ENCODE measurements around the gene TRIP12.

Gene TRIP12

DNA sequence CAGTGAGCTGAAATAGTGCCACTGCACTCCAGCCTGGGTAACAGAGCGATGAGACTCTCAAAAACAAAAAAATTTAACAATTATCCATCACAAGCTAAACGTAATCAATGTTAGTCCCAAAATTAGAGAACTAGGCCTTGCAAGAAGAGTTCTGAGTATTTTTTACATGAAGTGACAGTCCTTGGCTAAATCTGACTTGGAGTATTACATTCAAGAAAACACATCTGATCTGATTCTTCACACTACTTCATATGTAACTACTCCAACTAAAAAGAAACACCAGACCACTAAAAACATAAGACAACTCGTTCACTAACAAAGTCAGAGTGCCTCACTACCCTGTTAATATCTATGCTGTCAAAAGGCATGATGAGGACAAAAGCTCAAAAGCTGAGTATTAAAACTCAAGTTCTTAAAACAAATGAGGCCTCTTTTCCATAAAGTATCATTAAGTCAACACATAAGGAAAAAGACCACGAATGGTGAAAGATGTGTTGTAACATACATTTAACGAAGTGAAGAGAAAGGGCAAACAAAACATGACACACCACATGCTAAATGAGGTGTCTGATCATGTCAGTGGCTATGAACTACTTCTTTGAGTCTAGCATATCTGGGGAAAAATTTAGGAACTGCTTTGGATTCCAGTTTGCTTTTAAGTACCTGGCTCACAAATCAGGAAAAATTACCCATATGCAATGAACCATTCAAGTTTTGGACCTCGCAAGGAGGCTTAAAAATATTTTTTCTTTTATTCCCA is 42.4 kb downstream of the TRIP12 start:
- no peak for TF ChIP-seq FOXP2 (optimal IDR thresholded peaks at IDR 0.05; ENCODE audit: borderline replicate concordance, extremely low read depth, extremely low read length, insufficient read depth)
- TF ChIP-seq, protein P1, sequence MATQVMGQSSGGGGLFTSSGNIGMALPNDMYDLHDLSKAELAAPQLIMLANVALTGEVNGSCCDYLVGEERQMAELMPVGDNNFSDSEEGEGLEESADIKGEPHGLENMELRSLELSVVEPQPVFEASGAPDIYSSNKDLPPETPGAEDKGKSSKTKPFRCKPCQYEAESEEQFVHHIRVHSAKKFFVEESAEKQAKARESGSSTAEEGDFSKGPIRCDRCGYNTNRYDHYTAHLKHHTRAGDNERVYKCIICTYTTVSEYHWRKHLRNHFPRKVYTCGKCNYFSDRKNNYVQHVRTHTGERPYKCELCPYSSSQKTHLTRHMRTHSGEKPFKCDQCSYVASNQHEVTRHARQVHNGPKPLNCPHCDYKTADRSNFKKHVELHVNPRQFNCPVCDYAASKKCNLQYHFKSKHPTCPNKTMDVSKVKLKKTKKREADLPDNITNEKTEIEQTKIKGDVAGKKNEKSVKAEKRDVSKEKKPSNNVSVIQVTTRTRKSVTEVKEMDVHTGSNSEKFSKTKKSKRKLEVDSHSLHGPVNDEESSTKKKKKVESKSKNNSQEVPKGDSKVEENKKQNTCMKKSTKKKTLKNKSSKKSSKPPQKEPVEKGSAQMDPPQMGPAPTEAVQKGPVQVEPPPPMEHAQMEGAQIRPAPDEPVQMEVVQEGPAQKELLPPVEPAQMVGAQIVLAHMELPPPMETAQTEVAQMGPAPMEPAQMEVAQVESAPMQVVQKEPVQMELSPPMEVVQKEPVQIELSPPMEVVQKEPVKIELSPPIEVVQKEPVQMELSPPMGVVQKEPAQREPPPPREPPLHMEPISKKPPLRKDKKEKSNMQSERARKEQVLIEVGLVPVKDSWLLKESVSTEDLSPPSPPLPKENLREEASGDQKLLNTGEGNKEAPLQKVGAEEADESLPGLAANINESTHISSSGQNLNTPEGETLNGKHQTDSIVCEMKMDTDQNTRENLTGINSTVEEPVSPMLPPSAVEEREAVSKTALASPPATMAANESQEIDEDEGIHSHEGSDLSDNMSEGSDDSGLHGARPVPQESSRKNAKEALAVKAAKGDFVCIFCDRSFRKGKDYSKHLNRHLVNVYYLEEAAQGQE (IDR thresholded peaks at IDR 0.05; ENCODE audit: insufficient read depth in 1 of 2, low read depth in 2 of 2, low read length in 2 of 2) = no peak
- no peak for TF ChIP-seq SIN3A (IDR thresholded peaks at IDR 0.05; ENCODE audit: borderline replicate concordance, insufficient read depth, low read length)
- TF ChIP-seq TAF1 (IDR thresholded peaks at IDR 0.05; ENCODE audit: borderline replicate concordance, insufficient read depth, low read length) = no peak
- TF ChIP-seq POLR2AphosphoS5 (IDR thresholded peaks at IDR 0.05; ENCODE audit: low read depth, low read length) = no peak

DNA sequence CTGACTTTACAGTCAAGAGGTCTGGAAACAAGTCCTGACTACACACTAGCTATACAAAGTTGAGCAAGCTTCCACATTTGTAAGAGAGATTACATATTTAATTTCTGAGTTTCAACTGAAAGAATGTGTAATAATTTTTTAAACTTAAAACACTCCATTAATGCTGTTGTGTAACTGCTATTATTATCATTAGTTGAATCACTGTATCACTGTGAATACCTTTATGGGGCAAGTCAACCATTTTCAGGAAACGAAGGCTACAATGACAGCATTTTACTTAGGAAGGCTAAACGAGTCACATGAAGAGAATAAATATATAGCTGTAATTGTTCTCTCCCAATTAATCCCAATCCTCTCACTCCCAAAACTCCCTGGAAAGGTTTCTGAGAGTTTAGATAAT is 46.3 kb downstream of the TRIP12 start:
- TF ChIP-seq SIN3A (IDR thresholded peaks at IDR 0.05; ENCODE audit: borderline replicate concordance, insufficient read depth, low read length) (no peak), TAF1 (IDR thresholded peaks at IDR 0.05; ENCODE audit: borderline replicate concordance, insufficient read depth, low read length) (no peak), POLR2AphosphoS5 (IDR thresholded peaks at IDR 0.05; ENCODE audit: low read depth, low read length) (no peak), FOXP2 (optimal IDR thresholded peaks at IDR 0.05; ENCODE audit: borderline replicate concordance, extremely low read depth, extremely low read length, insufficient read depth) (no peak)
- TF ChIP-seq, protein P1 (IDR thresholded peaks at IDR 0.05; ENCODE audit: insufficient read depth in 1 of 2, low read depth in 2 of 2, low read length in 2 of 2) = no peak

DNA sequence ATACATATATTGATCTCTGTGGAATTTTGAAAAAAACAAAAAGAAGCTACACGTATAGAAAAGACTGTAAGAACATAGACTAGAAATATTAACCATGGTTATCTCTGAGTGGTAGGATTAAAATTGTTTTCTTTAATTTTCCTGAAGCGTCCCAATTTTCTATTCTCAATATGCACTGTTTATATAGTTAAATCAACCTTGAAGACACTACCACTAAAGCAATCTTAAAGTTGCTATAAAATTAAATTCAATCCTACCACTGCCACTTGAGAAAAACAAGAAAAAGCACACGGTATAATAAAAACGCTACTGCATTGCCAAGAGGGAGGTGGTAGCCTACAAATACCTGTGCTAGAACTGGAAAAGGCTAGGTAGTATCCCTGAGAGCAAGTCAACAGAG is 47.2 kb downstream of the TRIP12 start:
- TF ChIP-seq SIN3A (IDR thresholded peaks at IDR 0.05; ENCODE audit: borderline replicate concordance, insufficient read depth, low read length) (no peak), FOXP2 (optimal IDR thresholded peaks at IDR 0.05; ENCODE audit: borderline replicate concordance, extremely low read depth, extremely low read length, insufficient read depth) (no peak), TAF1 (IDR thresholded peaks at IDR 0.05; ENCODE audit: borderline replicate concordance, insufficient read depth, low read length) (no peak), POLR2AphosphoS5 (IDR thresholded peaks at IDR 0.05; ENCODE audit: low read depth, low read length) (no peak)
- TF ChIP-seq, protein P1 (IDR thresholded peaks at IDR 0.05; ENCODE audit: insufficient read depth in 1 of 2, low read depth in 2 of 2, low read length in 2 of 2) = no peak

DNA sequence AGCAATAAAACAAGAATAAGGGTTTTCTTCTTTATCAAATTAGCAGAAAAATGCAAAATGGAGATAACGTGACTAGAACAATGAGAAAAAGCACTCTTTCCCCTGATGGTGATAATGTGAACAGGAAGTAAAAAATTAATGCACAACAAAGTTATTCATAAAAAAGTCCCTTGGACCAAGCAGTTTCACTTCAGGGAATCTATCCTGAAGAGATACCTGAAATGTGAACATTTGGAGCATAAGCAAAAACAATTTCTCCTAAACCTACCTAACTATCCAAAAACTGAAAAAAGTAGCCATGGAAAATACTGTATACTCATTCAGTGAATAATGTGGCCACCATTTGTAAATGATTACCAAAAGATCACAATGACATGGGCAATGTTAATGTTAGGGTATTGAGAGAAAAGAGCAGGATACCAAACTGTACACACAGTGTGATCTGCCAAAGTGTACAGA is 48.7 kb downstream of the TRIP12 start:
- TF ChIP-seq SIN3A (IDR thresholded peaks at IDR 0.05; ENCODE audit: borderline replicate concordance, insufficient read depth, low read length) (no peak), TAF1 (IDR thresholded peaks at IDR 0.05; ENCODE audit: borderline replicate concordance, insufficient read depth, low read length) (no peak), FOXP2 (optimal IDR thresholded peaks at IDR 0.05; ENCODE audit: borderline replicate concordance, extremely low read depth, extremely low read length, insufficient read depth) (no peak), POLR2AphosphoS5 (IDR thresholded peaks at IDR 0.05; ENCODE audit: low read depth, low read length) (no peak)
- TF ChIP-seq, protein P1 (IDR thresholded peaks at IDR 0.05; ENCODE audit: insufficient read depth in 1 of 2, low read depth in 2 of 2, low read length in 2 of 2) = no peak

Measured in PFSK-1 (cell line).